SK-N-SH treated with all-trans-retinoic acid at 6 μM for 48 hours (cell line): ENCODE results near the gene PRRT2.

Source experiments
- ARNTL ChIP-seq: fragments of 450-650 bp; formaldehyde crosslinking; IDR thresholded peaks from 2 replicates; pipeline ENCODE4 v1.5.0; 2020; ENCODE audit warnings: low read depth, mild to moderate bottlenecking, moderate library complexity, borderline replicate concordance
- BACH2 ChIP-seq: fragments of 250-450 bp; sonication (Bioruptor Pico); IDR thresholded peaks from 2 replicates; pipeline ENCODE4 v1.9.0; 2021; ENCODE audit warnings: mild to moderate bottlenecking, borderline replicate concordance
- RARB ChIP-seq: fragments of 250-450 bp; sonication (Bioruptor Pico); IDR thresholded peaks from 2 replicates; pipeline ENCODE4 v1.8.0; 2021; ENCODE audit warnings: mild to moderate bottlenecking, moderate library complexity
- TCF4 ChIP-seq: fragments of 250-450 bp; sonication (Bioruptor Pico); IDR thresholded peaks from 2 replicates; pipeline ENCODE4 v1.8.0; 2021; ENCODE audit warnings: mild to moderate bottlenecking, moderate library complexity, borderline replicate concordance
- ZC3H10 ChIP-seq: fragments of 250-450 bp; sonication (Bioruptor Pico); IDR thresholded peaks from 2 replicates; pipeline ENCODE4 v1.5.1; 2021; ENCODE audit warnings: mild to moderate bottlenecking, moderate library complexity
- ZFP30 ChIP-seq: fragments of 450-650 bp; formaldehyde crosslinking; IDR thresholded peaks from 2 replicates; pipeline ENCODE4 v1.5.0; 2022; ENCODE audit warnings: mild to moderate bottlenecking, moderate library complexity
- ZNF70 ChIP-seq: fragments of 450-650 bp; formaldehyde crosslinking; IDR thresholded peaks from 2 replicates; pipeline ENCODE4 v1.5.0; 2020; ENCODE audit warnings: mild to moderate bottlenecking, moderate library complexity
- TF ChIP-seq, protein P1 (sequence below): fragments of 250-450 bp; sonication (Bioruptor Pico); IDR thresholded peaks from 2 replicates; pipeline ENCODE4 v1.8.0; 2020; ENCODE audit warnings: mild to moderate bottlenecking, moderate library complexity, borderline replicate concordance

- no peak for TF ChIP-seq ZFP30 (CRISPR knock-in tag)
- no peak for TF ChIP-seq RARB (CRISPR knock-in tag)
- TF ChIP-seq ZC3H10 (CRISPR knock-in tag) = no peak
- TF ChIP-seq ZNF70 (CRISPR knock-in tag) = no peak
- TF ChIP-seq, protein P1, sequence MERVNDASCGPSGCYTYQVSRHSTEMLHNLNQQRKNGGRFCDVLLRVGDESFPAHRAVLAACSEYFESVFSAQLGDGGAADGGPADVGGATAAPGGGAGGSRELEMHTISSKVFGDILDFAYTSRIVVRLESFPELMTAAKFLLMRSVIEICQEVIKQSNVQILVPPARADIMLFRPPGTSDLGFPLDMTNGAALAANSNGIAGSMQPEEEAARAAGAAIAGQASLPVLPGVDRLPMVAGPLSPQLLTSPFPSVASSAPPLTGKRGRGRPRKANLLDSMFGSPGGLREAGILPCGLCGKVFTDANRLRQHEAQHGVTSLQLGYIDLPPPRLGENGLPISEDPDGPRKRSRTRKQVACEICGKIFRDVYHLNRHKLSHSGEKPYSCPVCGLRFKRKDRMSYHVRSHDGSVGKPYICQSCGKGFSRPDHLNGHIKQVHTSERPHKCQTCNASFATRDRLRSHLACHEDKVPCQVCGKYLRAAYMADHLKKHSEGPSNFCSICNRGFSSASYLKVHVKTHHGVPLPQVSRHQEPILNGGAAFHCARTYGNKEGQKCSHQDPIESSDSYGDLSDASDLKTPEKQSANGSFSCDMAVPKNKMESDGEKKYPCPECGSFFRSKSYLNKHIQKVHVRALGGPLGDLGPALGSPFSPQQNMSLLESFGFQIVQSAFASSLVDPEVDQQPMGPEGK = no peak
- no peak for TF ChIP-seq TCF4 (CRISPR knock-in tag)
- TF ChIP-seq ARNTL (CRISPR knock-in tag) = no peak
- TF ChIP-seq BACH2 (CRISPR knock-in tag) = no peak
Observed at GRCh38 chr16:29841631-29842030, 29.6 kb downstream of the PRRT2 start.
